Subcutaneous abdominal adipose tissue (tissue), 5 donors: ENCODE results near the gene GPC3.

Experiments
- H3K27ac ChIP-seq: one replicate; pipeline ENCODE4 v1.7.0; 2013; ENCODE audit warnings: low read depth, mild to moderate bottlenecking, inconsistent platforms, low read length, moderate library complexity
- H3K27me3 ChIP-seq, 5 donors: one replicate each; pipeline ENCODE4 v1.7.0; 2013; ENCODE audit warnings: low read length in 5 of 5, inconsistent platforms in 1 of 5; ENCODE audit not compliant: control insufficient read depth in 5 of 5, insufficient read depth in 4 of 5
- H3K36me3 ChIP-seq, 5 donors: one replicate each; pipeline ENCODE4 v1.7.0; 2013; ENCODE audit warnings: low read length in 5 of 5; ENCODE audit not compliant: control insufficient read depth in 5 of 5, insufficient read depth in 5 of 5
- H3K4me1 ChIP-seq, 5 donors: one replicate each; pipeline ENCODE4 v1.7.0; 2013; ENCODE audit warnings: low read length in 5 of 5, mild to moderate bottlenecking in 3 of 5, moderate library complexity in 1 of 5; ENCODE audit not compliant: control insufficient read depth in 5 of 5, insufficient read depth in 5 of 5
- H3K4me3 ChIP-seq, 5 donors: one replicate each; pipeline ENCODE4 v1.7.0; 2013; ENCODE audit warnings: low read length in 5 of 5, low read depth in 1 of 5
- H3K9ac ChIP-seq, 5 donors: one replicate each; pipeline ENCODE4 v1.7.0; 2013; ENCODE audit warnings: low read length in 5 of 5, mild to moderate bottlenecking in 4 of 5, moderate library complexity in 3 of 5
- H3K9me3 ChIP-seq, 5 donors: one replicate each; pipeline ENCODE4 v1.7.0; 2013; ENCODE audit warnings: low read length in 5 of 5; ENCODE audit not compliant: control insufficient read depth in 5 of 5
- donor health status: healthy.
- donor health status: healthy.
- donor health status: healthy.
- donor health status: healthy.
- donor health status: healthy.

Gene GPC3

DNA sequence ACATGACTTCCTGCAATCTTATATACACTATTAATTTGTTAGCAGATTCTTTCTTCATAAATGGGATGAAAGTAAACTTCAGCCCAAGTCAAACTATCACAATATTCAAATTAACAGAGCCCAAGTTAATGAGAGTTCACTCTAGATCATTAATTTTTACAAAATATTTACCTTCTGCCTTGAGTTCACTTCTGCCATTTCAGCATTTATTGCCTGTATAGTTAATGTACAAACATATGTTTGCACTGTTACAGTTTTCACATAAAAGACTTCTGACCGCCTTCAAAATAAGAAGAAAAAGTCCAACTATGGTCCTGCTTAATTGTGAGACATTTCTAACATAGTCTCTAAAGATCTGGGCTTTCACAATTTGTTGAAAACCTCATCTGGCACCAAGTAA lies 46.9 kb downstream of the GPC3 start:
- H3K9ac ChIP-seq: no peak overlapping the region
- peaks cover 0 to 4% (median 0%) of the 10 kb centered on the region in 5 donors for H3K27me3 ChIP-seq
- no peak overlapping the region for H3K27ac ChIP-seq
- H3K9me3 ChIP-seq: no peaks in the 10 kb centered on the region
- H3K36me3 ChIP-seq: no peaks in the 10 kb centered on the region
- no peaks in the 10 kb centered on the region for H3K4me1 ChIP-seq
- no peak overlapping the region for H3K4me3 ChIP-seq

DNA sequence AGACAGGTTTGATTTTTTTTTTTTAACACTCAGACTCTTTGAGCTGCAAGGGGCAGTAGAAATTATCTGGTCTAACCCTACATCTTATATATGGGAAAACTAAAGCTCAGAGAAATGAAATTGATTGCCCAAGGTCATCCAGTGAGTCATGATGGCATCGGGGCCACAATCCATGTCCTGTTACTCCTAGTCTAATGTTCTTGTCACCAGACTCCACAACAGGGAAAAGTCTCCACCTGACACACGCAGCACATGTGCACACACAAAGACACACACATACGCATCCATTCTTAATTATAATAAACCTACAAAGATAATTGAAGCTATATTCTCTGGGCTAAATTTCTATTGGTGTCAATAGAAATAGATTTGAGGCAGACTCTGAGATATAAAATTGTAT lies 48.4 kb downstream of the GPC3 start:
- Histone ChIP-seq H3K4me1 (no peaks in the 10 kb centered on the region), H3K9ac (no peak overlapping the region), H3K36me3 (no peaks in the 10 kb centered on the region), H3K27ac (no peak overlapping the region), H3K27me3 (peaks cover 0 to 5% (median 0%) of the 10 kb centered on the region in 5 donors), H3K4me3 (no peak overlapping the region), H3K9me3 (no peaks in the 10 kb centered on the region)

DNA sequence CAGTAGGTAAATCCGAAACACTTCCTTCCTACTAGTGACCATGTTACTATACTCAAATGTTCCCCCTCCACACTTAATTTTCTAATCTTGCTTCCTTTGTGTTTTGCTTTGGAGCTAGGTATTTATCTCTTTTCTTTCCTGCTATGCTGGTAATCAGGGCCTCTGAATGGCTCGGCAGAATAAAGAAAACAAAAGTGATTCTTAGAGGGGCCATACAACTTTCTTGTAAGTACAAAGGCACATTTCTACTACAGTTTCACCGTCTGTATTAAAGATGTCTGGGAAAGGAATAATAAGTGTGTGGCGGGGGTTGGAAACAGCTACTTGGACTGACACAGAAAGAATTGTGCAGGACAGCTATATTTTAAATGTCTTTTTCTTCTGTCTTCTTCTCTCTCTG lies 50.3 kb downstream of the GPC3 start:
- Histone ChIP-seq H3K36me3 (no peaks in the 10 kb centered on the region), H3K9me3 (no peaks in the 10 kb centered on the region), H3K27me3 (peaks cover 0 to 8% (median 2%) of the 10 kb centered on the region in 5 donors), H3K4me1 (no peaks in the 10 kb centered on the region), H3K4me3 (no peak overlapping the region), H3K27ac (no peak overlapping the region), H3K9ac (no peak overlapping the region)

DNA sequence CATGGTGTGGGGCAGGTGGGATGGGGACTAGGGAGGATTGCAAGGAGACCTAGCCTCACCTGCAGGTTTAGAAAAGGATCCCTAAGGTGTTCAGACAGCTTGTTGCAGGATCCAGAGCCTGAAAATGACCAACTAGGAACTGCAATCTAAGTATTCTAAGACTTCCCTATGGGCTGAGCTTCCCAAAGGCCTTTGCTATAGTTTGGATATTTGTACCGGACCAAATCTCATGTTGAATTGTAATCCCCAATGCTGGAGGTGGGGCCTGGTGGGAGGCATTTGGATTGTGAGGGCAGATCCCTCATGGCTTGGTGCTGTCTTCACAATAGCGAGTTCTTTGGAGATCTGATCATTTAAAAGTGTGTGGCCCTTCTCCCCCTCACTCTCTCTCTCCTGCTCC lies 52.1 kb downstream of the GPC3 start:
- Histone ChIP-seq H3K4me1 (no peaks in the 10 kb centered on the region), H3K36me3 (no peaks in the 10 kb centered on the region), H3K9me3 (no peaks in the 10 kb centered on the region), H3K27me3 (peaks cover 0 to 8% (median 2%) of the 10 kb centered on the region in 5 donors), H3K4me3 (no peak overlapping the region), H3K9ac (no peak overlapping the region), H3K27ac (no peak overlapping the region)

DNA sequence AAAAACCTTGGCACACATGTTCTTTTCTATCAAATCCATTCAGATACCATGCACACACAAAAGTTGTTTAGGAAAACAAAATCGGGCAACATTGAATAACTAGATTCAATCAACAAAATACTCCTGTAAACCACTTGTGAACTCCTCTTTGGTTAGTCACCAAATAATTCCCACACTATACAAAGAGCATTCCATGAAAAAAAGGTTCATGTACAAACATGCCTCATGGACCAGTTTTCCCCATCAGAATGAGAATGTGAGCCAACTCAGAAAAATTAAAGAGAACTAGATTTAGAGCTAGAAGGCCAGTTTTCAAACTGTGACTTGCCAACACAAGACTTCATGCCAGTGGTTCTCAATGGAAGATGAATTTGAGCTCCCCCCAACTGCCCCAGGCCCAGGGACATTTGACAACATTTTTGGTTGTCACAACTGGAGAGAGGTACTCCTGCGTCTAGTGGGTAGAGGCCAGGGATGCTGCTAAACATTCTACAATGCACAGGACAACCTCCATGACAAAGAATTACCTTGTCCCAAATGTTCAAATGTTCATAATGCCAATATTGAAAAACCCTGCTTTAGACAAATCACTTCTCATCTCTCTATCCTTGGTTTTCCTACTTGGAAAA lies 55.4 kb downstream of the GPC3 start:
- Histone ChIP-seq H3K9ac (no peak overlapping the region), H3K27me3 (peaks cover 0 to 5% (median 2%) of the 10 kb centered on the region in 5 donors), H3K4me1 (no peaks in the 10 kb centered on the region), H3K4me3 (no peak overlapping the region), H3K27ac (no peak overlapping the region), H3K36me3 (no peaks in the 10 kb centered on the region), H3K9me3 (no peaks in the 10 kb centered on the region)

DNA sequence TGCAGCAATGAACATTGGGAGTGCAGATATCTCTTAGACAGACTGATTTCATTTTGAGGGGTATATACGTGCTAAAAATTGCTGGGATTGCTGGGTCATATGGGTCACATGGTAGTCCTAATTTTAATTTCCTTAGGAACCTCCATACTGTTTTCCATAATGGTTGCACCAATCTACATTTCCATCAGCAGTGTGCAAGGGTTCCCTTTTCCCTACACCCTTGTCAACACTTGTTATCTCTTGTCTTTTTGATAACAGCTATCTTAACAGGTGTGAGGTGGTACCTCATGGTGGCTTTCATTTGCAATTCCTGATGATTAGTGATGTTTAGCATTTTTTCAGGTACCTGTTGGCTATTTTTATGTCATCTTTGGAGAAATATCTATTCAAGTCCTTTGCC lies 57.0 kb downstream of the GPC3 start:
- Histone ChIP-seq H3K4me1 (no peaks in the 10 kb centered on the region), H3K36me3 (no peaks in the 10 kb centered on the region), H3K9me3 (no peaks in the 10 kb centered on the region), H3K4me3 (no peak overlapping the region), H3K9ac (no peak overlapping the region), H3K27me3 (peaks cover 0 to 5% (median 2%) of the 10 kb centered on the region in 5 donors), H3K27ac (no peak overlapping the region)

DNA sequence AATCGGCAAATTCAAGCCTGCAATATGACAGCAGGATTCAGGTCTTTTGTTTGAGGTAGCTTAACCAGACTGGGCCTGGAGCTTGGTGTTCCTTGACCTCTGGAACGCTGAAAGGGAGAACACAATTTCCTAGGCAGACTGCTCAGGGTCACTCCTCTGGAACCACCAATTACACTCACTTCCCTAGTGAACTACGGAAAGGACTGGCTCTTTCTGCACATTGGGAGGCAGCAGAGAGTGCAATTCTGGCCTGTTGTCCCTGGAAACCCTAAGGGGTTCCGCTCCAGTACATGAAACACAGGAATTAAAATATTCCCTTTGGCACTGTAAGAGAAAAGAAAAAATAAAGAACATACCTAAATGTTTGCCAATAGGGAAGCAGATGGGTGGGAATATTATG lies 58.6 kb downstream of the GPC3 start:
- Histone ChIP-seq H3K9ac (no peak overlapping the region), H3K27ac (no peak overlapping the region), H3K4me3 (no peak overlapping the region), H3K27me3 (peaks cover 0 to 5% (median 2%) of the 10 kb centered on the region in 5 donors), H3K9me3 (no peaks in the 10 kb centered on the region), H3K36me3 (no peaks in the 10 kb centered on the region), H3K4me1 (no peaks in the 10 kb centered on the region)

DNA sequence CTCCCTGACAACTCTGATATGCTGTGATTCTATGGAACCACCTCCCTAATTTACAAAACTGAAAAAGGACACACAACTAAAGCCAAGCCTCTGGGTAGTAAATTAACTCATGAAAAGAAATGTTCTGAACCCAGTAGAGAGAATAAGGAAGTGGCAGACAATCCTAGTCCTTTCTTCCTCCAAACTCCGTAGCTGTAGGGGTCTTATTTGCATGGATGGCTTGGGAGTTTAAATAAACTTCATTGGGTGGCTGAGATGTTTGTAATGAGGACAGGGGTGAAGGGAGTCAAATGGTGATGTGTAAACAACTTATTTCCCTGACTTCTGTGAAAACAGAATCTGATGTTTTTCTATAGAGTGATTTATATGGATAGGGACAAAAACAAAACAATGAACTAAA lies 59.3 kb downstream of the GPC3 start:
- no peak overlapping the region for H3K27ac ChIP-seq
- H3K9me3 ChIP-seq: no peaks in the 10 kb centered on the region
- no peaks in the 10 kb centered on the region for H3K36me3 ChIP-seq
- peaks cover 0 to 3% (median 0%) of the 10 kb centered on the region in 5 donors for H3K27me3 ChIP-seq
- no peak overlapping the region for H3K4me3 ChIP-seq
- H3K9ac ChIP-seq: no peak overlapping the region
- H3K4me1 ChIP-seq: no peaks in the 10 kb centered on the region

DNA sequence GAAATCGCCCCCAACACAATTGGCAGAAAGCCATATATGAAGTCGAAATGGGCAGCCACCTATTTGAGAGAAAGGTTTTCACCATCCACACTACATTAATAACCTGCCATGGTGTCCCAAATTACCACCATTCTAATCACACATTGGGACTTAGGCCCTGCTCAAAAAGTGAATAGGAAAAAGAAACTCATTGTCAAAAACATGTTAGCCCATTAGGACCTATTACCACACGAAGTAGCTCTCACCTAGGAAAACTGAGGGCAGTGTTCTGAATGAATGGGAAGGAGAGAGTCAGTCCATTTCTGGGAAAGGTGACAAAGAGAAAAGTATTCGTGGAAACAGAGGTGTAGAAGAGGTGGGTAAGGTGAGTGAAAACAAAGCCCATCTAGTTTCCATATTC lies 60.8 kb downstream of the GPC3 start:
- Histone ChIP-seq H3K27ac (no peak overlapping the region), H3K36me3 (no peaks in the 10 kb centered on the region), H3K9me3 (no peaks in the 10 kb centered on the region), H3K4me1 (no peaks in the 10 kb centered on the region), H3K9ac (no peak overlapping the region), H3K27me3 (peaks cover 0 to 3% (median 0%) of the 10 kb centered on the region in 5 donors), H3K4me3 (no peak overlapping the region)

DNA sequence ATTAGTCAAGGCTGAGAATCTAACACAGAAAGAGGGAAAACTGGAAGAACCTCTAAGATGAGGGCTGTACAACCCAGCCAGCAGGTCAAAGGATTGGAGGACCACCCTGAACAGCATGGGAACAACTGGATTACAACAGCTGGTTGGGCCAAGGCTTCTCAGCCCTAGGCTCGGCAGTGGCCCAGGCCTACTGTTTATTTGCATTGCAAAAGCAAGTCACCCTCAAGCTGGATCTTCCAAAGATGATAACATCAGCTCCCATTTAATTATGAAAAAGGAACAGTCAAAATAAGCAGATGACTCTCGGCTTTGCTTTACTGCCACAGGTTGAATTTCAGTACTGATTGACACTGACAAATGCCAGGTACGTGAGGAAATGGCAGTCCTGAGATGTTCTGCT lies 61.8 kb downstream of the GPC3 start:
- Histone ChIP-seq H3K4me3 (no peak overlapping the region), H3K9ac (no peak overlapping the region), H3K27me3 (peaks cover 0 to 3% (median 0%) of the 10 kb centered on the region in 5 donors), H3K9me3 (no peaks in the 10 kb centered on the region), H3K27ac (no peak overlapping the region), H3K4me1 (no peaks in the 10 kb centered on the region), H3K36me3 (no peaks in the 10 kb centered on the region)
